H9 (cell line): ENCODE measurements around the gene MAPK4. TPM values are rescaled to one million over a fixed set of nuclear protein-coding genes. Genes with fewer than 3 reads are reported as not detected.

Experiments used
- DNase-seq: peaks from one replicate; pipeline ENCODE4 v3.0.0-alpha.2; 2017
- H2AFZ ChIP-seq: one replicate; pipeline ENCODE4 v1.6.1; 2013; ENCODE audit warnings: mild to moderate bottlenecking, low read length, control low read depth, moderate library complexity
- H2AK5ac ChIP-seq: 2 replicates; pipeline ENCODE4 v1.6.1; 2013; ENCODE audit warnings: low read length, control low read depth, mixed read lengths; ENCODE audit not compliant: insufficient read length
- H2BK120ac ChIP-seq: one replicate; pipeline ENCODE4 v1.6.1; 2013; ENCODE audit warnings: low read depth, mild to moderate bottlenecking, low read length, control low read depth, inconsistent platforms; ENCODE audit not compliant: poor library complexity, severe bottlenecking
- H2BK12ac ChIP-seq: 2 replicates; pipeline ENCODE4 v1.6.1; 2013; ENCODE audit warnings: low read length, control low read depth, mixed read lengths, low read depth; ENCODE audit not compliant: insufficient read length
- H2BK15ac ChIP-seq: 2 replicates; pipeline ENCODE4 v1.6.1; 2013; ENCODE audit warnings: low read depth, low read length, control low read depth
- H2BK20ac ChIP-seq: one replicate; pipeline ENCODE4 v1.6.1; 2013; ENCODE audit warnings: low read depth, mild to moderate bottlenecking, low read length, control low read depth, inconsistent platforms; ENCODE audit not compliant: poor library complexity, severe bottlenecking
- H2BK5ac ChIP-seq: 2 replicates; pipeline ENCODE4 v1.6.1; 2013; ENCODE audit warnings: low read length, control low read depth, mixed read lengths; ENCODE audit not compliant: insufficient read length
- H3K14ac ChIP-seq: 2 replicates; pipeline ENCODE4 v1.6.1; 2013; ENCODE audit warnings: low read length, control low read depth; ENCODE audit not compliant: insufficient read depth
- H3K18ac ChIP-seq: 2 replicates; pipeline ENCODE4 v1.6.1; 2013; ENCODE audit warnings: low read depth, mild to moderate bottlenecking, mixed read lengths, low read length, control low read depth; ENCODE audit not compliant: insufficient read length
- H3K23ac ChIP-seq: 2 replicates; pipeline ENCODE4 v1.6.1; 2013; ENCODE audit warnings: low read length, control low read depth, mixed read lengths, low read depth; ENCODE audit not compliant: insufficient read length
- H3K23me2 ChIP-seq: 2 replicates; pipeline ENCODE4 v1.6.1; 2013; ENCODE audit warnings: low read depth, mild to moderate bottlenecking, mixed read lengths, low read length, control low read depth; ENCODE audit not compliant: insufficient read length, poor library complexity, severe bottlenecking
- H3K27ac ChIP-seq: 2 replicates; pipeline ENCODE4 v1.5.1; 2013; ENCODE audit warnings: low read length, control low read depth, mixed read lengths, low read depth; ENCODE audit not compliant: insufficient read length
- H3K27me3 ChIP-seq: 2 replicates; pipeline ENCODE4 v1.6.1; 2013; ENCODE audit warnings: low read length, control low read depth, inconsistent platforms; ENCODE audit not compliant: insufficient read depth
- H3K4ac ChIP-seq: 2 replicates; pipeline ENCODE4 v1.6.1; 2013; ENCODE audit warnings: low read depth, mild to moderate bottlenecking, control low read depth, inconsistent platforms, low read length, moderate library complexity
- H3K4me1 ChIP-seq: 2 replicates; pipeline ENCODE4 v1.6.1; 2013; ENCODE audit warnings: low read length, control low read depth, inconsistent platforms; ENCODE audit not compliant: insufficient read depth
- H3K4me2 ChIP-seq: 2 replicates; pipeline ENCODE4 v1.6.1; 2013; ENCODE audit warnings: low read length, control low read depth, mixed read lengths; ENCODE audit not compliant: insufficient read length, insufficient read depth
- H3K56ac ChIP-seq: 2 replicates; pipeline ENCODE4 v1.6.1; 2013; ENCODE audit warnings: low read depth, mild to moderate bottlenecking, mixed read lengths, low read length, control low read depth; ENCODE audit not compliant: insufficient read length
- H3K79me1 ChIP-seq: 2 replicates; pipeline ENCODE4 v1.6.1; 2013; ENCODE audit warnings: low read depth, mild to moderate bottlenecking, moderate library complexity, low read length, control low read depth, inconsistent platforms; ENCODE audit not compliant: insufficient read depth, poor library complexity, severe bottlenecking
- H3K79me2 ChIP-seq: 2 replicates; pipeline ENCODE4 v1.6.1; 2013; ENCODE audit warnings: low read length, control low read depth, inconsistent platforms; ENCODE audit not compliant: insufficient read depth
- H3K9ac ChIP-seq: 2 replicates; pipeline ENCODE4 v1.6.1; 2013; ENCODE audit warnings: low read length, control low read depth, mixed read lengths; ENCODE audit not compliant: insufficient read length; ENCODE audit errors: extremely low read depth
- H3K9me3 ChIP-seq: one replicate; pipeline ENCODE4 v1.6.1; 2013; ENCODE audit warnings: low read depth, low read length, inconsistent platforms; ENCODE audit not compliant: control insufficient read depth
- H3T11ph ChIP-seq: one replicate; pipeline ENCODE4 v1.6.1; 2013; ENCODE audit warnings: mild to moderate bottlenecking, low read length, control low read depth, inconsistent platforms
- H4K20me1 ChIP-seq: one replicate; pipeline ENCODE4 v1.6.1; 2013; ENCODE audit not compliant: control insufficient read depth, insufficient read length, insufficient read depth
- H4K5ac ChIP-seq: 2 replicates; pipeline ENCODE4 v1.6.1; 2013; ENCODE audit warnings: low read depth, mild to moderate bottlenecking, mixed read lengths, low read length, control low read depth; ENCODE audit not compliant: insufficient read length
- H4K8ac ChIP-seq: replicated peaks from 2 replicates; pipeline ENCODE4 v1.6.1; 2013; ENCODE audit warnings: low read length, control low read depth, mixed read lengths, low read depth; ENCODE audit not compliant: insufficient read length
- H4K91ac ChIP-seq: 2 replicates; pipeline ENCODE4 v1.6.1; 2013; ENCODE audit warnings: low read depth, mild to moderate bottlenecking, moderate library complexity, mixed read lengths, low read length, control low read depth; ENCODE audit not compliant: insufficient read length
- H3K27ac Mint-ChIP-seq, 3 experiments: 2 replicates in 2 of 3; 3 replicates in 1 of 3; pipeline ENCODE4 v1.8.0; 2020 to 2021; ENCODE audit warnings: mixed read lengths in 3 of 3, mild to moderate bottlenecking in 1 of 3, moderate library complexity in 1 of 3
- H3K27me3 Mint-ChIP-seq: 2 replicates; pipeline ENCODE4 v1.8.0; 2021; ENCODE audit warnings: low read depth, mild to moderate bottlenecking, moderate library complexity, mixed read lengths
- H3K36me3 Mint-ChIP-seq, 3 experiments: 2 replicates in 2 of 3; 3 replicates in 1 of 3; pipeline ENCODE4 v1.8.0; 2020 to 2021; ENCODE audit warnings: low read depth in 3 of 3, mixed read lengths in 3 of 3; ENCODE audit not compliant: insufficient read depth in 1 of 3
- H3K4me1 Mint-ChIP-seq, 2 experiments: 2 replicates each; pipeline ENCODE4 v1.8.0; 2020; ENCODE audit warnings: mixed read lengths in 2 of 2
- H3K4me3 Mint-ChIP-seq, 2 experiments: 2 replicates in 1 of 2; 3 replicates in 1 of 2; pipeline ENCODE4 v1.8.0; 2020 to 2021; ENCODE audit warnings: mild to moderate bottlenecking in 2 of 2, mixed read lengths in 2 of 2, moderate library complexity in 1 of 2
- H3K9me3 Mint-ChIP-seq, 2 experiments: 2 replicates in 1 of 2; 3 replicates in 1 of 2; pipeline ENCODE4 v1.8.0; 2020; ENCODE audit warnings: mild to moderate bottlenecking in 2 of 2, mixed read lengths in 2 of 2, moderate library complexity in 1 of 2
- WGBS: extraction: QIAGEN DNeasy Blood & Tissue Kit; methylation state at CpG from one replicate; pipeline ENCODE4 v1.1.7; 2013; ENCODE audit warnings: missing lambda C conversion rate, low lambda C conversion rate, mixed read lengths; ENCODE audit not compliant: insufficient read length; ENCODE audit errors: extremely low coverage; 5-methylcytosine and 5-hydroxymethylcytosine counted together
- total RNA-seq: library from RNA; stranded (reverse); gene quantifications from 2 replicates; pipeline ENCODE4 v1.2.1, GENCODE V29; 2021
- TF ChIP-seq, protein P1 (sequence below): fragments of 200-600 bp; sonication (generic); conservative IDR thresholded peaks from 3 replicates; pipeline ENCODE4 v1.8.0; 2021; ENCODE audit warnings: antibody characterized with exemption, mild to moderate bottlenecking

Gene MAPK4
- total RNA-seq, 1 experiment from 2014 or later: 1.6 TPM

DNA sequence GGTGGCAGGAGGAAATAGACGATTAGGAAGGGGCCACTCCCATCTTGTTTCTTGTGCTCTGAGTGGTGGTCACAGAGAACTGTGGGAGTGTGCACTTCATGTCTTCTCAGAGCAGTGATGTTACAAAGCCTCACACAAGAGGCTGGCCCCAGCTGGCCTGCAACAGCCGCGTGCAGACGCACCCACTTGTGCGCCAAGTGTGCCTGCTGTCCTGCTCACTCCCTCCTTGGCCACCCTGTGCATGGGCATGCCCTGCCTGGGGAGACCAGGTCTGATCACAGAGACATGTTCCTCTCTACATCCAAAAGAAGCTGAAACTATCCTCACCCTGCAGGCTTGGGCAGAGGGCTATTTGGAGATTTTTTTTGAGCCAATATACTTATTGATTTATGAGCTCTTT lies 151.5 kb downstream of the MAPK4 start:
- TF ChIP-seq, protein P1, sequence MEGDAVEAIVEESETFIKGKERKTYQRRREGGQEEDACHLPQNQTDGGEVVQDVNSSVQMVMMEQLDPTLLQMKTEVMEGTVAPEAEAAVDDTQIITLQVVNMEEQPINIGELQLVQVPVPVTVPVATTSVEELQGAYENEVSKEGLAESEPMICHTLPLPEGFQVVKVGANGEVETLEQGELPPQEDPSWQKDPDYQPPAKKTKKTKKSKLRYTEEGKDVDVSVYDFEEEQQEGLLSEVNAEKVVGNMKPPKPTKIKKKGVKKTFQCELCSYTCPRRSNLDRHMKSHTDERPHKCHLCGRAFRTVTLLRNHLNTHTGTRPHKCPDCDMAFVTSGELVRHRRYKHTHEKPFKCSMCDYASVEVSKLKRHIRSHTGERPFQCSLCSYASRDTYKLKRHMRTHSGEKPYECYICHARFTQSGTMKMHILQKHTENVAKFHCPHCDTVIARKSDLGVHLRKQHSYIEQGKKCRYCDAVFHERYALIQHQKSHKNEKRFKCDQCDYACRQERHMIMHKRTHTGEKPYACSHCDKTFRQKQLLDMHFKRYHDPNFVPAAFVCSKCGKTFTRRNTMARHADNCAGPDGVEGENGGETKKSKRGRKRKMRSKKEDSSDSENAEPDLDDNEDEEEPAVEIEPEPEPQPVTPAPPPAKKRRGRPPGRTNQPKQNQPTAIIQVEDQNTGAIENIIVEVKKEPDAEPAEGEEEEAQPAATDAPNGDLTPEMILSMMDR: no peak
- no peak overlapping the region for H2BK15ac ChIP-seq
- no peaks in the 10 kb centered on the region for H3K9me3 ChIP-seq
- H2BK20ac ChIP-seq: no peak overlapping the region
- H3K23me2 ChIP-seq: no peaks in the 10 kb centered on the region
- Mint-ChIP-seq H3K27ac (no peak overlapping the region; a peak in 1 of 7 replicates), H3K4me3 (no peak overlapping the region), H3K9me3 (peaks cover 0 to 5% of the 10 kb centered on the region in 2 experiments; a peak in 2 of 5 replicates), H3K4me1 (peaks cover 28 to 38% of the 10 kb centered on the region in 2 experiments), H3K27me3 (no peaks in the 10 kb centered on the region), H3K36me3 (peaks cover 4 to 8% (median 6%) of the 10 kb centered on the region in 3 experiments; a peak in 4 of 7 replicates)
- H3K23ac ChIP-seq: no peak overlapping the region
- no peak overlapping the region for H3K14ac ChIP-seq
- H3K27me3 ChIP-seq: no peaks in the 10 kb centered on the region
- no peak overlapping the region for H2BK5ac ChIP-seq
- no peak for DNase-seq
- H3K56ac ChIP-seq: no peak overlapping the region
- H4K20me1 ChIP-seq: no peaks in the 10 kb centered on the region
- H4K91ac ChIP-seq: no peak overlapping the region
- H3K79me2 ChIP-seq: no peaks in the 10 kb centered on the region
- no peak overlapping the region for H3T11ph ChIP-seq
- no peak overlapping the region for H3K4me2 ChIP-seq
- no peak overlapping the region for H4K5ac ChIP-seq
- H3K4ac ChIP-seq: no peak overlapping the region
- no peak overlapping the region for H2BK120ac ChIP-seq
- no peak overlapping the region for H3K9ac ChIP-seq
- no peak overlapping the region for H3K18ac ChIP-seq
- no peaks in the 10 kb centered on the region for H3K79me1 ChIP-seq
- no peaks in the 10 kb centered on the region for H3K4me1 ChIP-seq
- no peak overlapping the region for H2AK5ac ChIP-seq
- H2AFZ ChIP-seq: no peak overlapping the region
- H4K8ac ChIP-seq: no peak overlapping the region
- H3K27ac ChIP-seq: no peak overlapping the region
- WGBS: no CpG with 5 or more reads among the region's 5 CpGs
- no peak overlapping the region for H2BK12ac ChIP-seq
